Type B pancreatic cell (in vitro differentiated cells): ENCODE measurements around the gene TMEM108. TPM values are rescaled to one million over a fixed set of nuclear protein-coding genes. Genes with fewer than 3 reads are reported as not detected.

Experiments
- DNase-seq: peaks from one replicate; pipeline ENCODE4 v3.0.0; 2021; ENCODE audit warnings: mixed read lengths; ENCODE audit not compliant: unreplicated experiment; ENCODE audit errors: extremely low spot score
- H3K27ac Mint-ChIP-seq: 2 replicates; pipeline ENCODE4 v1.8.0; 2021; ENCODE audit warnings: mild to moderate bottlenecking, mixed read lengths
- H3K27me3 Mint-ChIP-seq: 2 replicates; pipeline ENCODE4 v1.8.0; 2021; ENCODE audit warnings: mixed read lengths
- H3K36me3 Mint-ChIP-seq: 2 replicates; pipeline ENCODE4 v1.8.0; 2021; ENCODE audit warnings: mixed read lengths
- H3K4me1 Mint-ChIP-seq: one replicate; pipeline ENCODE4 v1.8.0; 2021; ENCODE audit warnings: mixed read lengths; ENCODE audit not compliant: unreplicated experiment
- H3K4me3 Mint-ChIP-seq: 2 replicates; pipeline ENCODE4 v1.8.0; 2021; ENCODE audit warnings: mild to moderate bottlenecking, mixed read lengths
- H3K9me3 Mint-ChIP-seq: 2 replicates; pipeline ENCODE4 v1.8.0; 2021; ENCODE audit warnings: mixed read lengths
- CTCF ChIP-seq: fragments of 200-600 bp; sonication (generic); conservative IDR thresholded peaks from 2 replicates; pipeline ENCODE4 v1.5.0; 2021; ENCODE audit warnings: antibody characterized with exemption, mild to moderate bottlenecking
- total RNA-seq: library from RNA; stranded (reverse); gene quantifications from 2 replicates; pipeline ENCODE4 v1.2.1, GENCODE V29; 2021; ENCODE audit warnings: low replicate concordance

Gene TMEM108
- total RNA-seq, 1 donor from 2014 or later, result 7.4 TPM

- no peak for DNase-seq
- no peak overlapping the region for H3K27ac Mint-ChIP-seq
- no peak overlapping the region for H3K4me3 Mint-ChIP-seq
- no peaks in the 10 kb centered on the region for H3K27me3 Mint-ChIP-seq
- TF ChIP-seq CTCF, result no peak
- no peaks in the 10 kb centered on the region for H3K36me3 Mint-ChIP-seq
- no peaks in the 10 kb centered on the region for H3K9me3 Mint-ChIP-seq
- no peaks in the 10 kb centered on the region for H3K4me1 Mint-ChIP-seq
These were observed 150.8 kb downstream of the TMEM108 start for GRCh38 chr3:133188996-133189395.

- H3K4me1 Mint-ChIP-seq, result no peaks in the 10 kb centered on the region
- no peak overlapping the region for H3K4me3 Mint-ChIP-seq
- no peaks in the 10 kb centered on the region for H3K27me3 Mint-ChIP-seq
- DNase-seq, result no peak
- TF ChIP-seq CTCF, result no peak
- H3K9me3 Mint-ChIP-seq, result no peaks in the 10 kb centered on the region
- no peaks in the 10 kb centered on the region for H3K36me3 Mint-ChIP-seq
- H3K27ac Mint-ChIP-seq, result no peak overlapping the region
These were observed 151.7 kb downstream of the TMEM108 start for GRCh38 chr3:133189893-133190292.

GRCh38 chr3:133191818-133192217 lies 153.6 kb downstream of the TMEM108 start:
- TF ChIP-seq CTCF, result no peak
- no peaks in the 10 kb centered on the region for H3K36me3 Mint-ChIP-seq
- DNase-seq, result no peak
- no peaks in the 10 kb centered on the region for H3K4me1 Mint-ChIP-seq
- H3K9me3 Mint-ChIP-seq, result no peaks in the 10 kb centered on the region
- H3K4me3 Mint-ChIP-seq, result no peak overlapping the region
- H3K27me3 Mint-ChIP-seq, result no peaks in the 10 kb centered on the region
- H3K27ac Mint-ChIP-seq, result no peak overlapping the region

- Mint-ChIP-seq H3K27me3 (no peaks in the 10 kb centered on the region), H3K4me1 (no peaks in the 10 kb centered on the region), H3K27ac (no peak overlapping the region), H3K9me3 (no peaks in the 10 kb centered on the region), H3K36me3 (no peaks in the 10 kb centered on the region), H3K4me3 (no peak overlapping the region)
- DNase-seq, result no peak
- no peak for TF ChIP-seq CTCF
These were observed 154.3 kb downstream of the TMEM108 start for GRCh38 chr3:133192363-133192945.

GRCh38 chr3:133192967-133193366 lies 154.8 kb downstream of the TMEM108 start:
- Mint-ChIP-seq H3K27ac (no peak overlapping the region), H3K27me3 (no peaks in the 10 kb centered on the region), H3K4me3 (no peak overlapping the region), H3K4me1 (no peaks in the 10 kb centered on the region), H3K9me3 (no peaks in the 10 kb centered on the region), H3K36me3 (no peaks in the 10 kb centered on the region)
- TF ChIP-seq CTCF, result no peak
- no peak for DNase-seq

GRCh38 chr3:133196527-133196926 lies 158.3 kb downstream of the TMEM108 start:
- TF ChIP-seq CTCF, result no peak
- no peak for DNase-seq
- Mint-ChIP-seq H3K9me3 (peaks cover 2% of the 10 kb centered on the region), H3K36me3 (no peaks in the 10 kb centered on the region), H3K4me3 (no peak overlapping the region), H3K27ac (no peak overlapping the region), H3K4me1 (no peaks in the 10 kb centered on the region), H3K27me3 (no peaks in the 10 kb centered on the region)
